Endothelial cell of umbilical vein (primary cell): ENCODE measurements around the gene TUBD1. TPM values are rescaled to one million over a fixed set of nuclear protein-coding genes. Genes with fewer than 3 reads are reported as not detected.

Source experiments
- BruUV-seq: library from RNA; stranded (reverse); fragments of 400-500 nt; replicated peaks from 2 replicates; lab custom pipeline; 2021; lab: Mats Ljungman, UMichigan
- CTCF ChIA-PET: fragments of 300-600, 350-600 bp; sonication (Branson Sonifier 250); formaldehyde crosslinking; loops from one replicate; lab custom pipeline; 2021; ENCODE audit warnings: antibody characterized with exemption, inconsistent platforms; lab: Charles Lee
- POLR2A ChIA-PET: fragments of 300-600, 350-600 bp; sonication (Branson Sonifier 250); formaldehyde crosslinking; loops from one replicate; lab custom pipeline; 2021; ENCODE audit warnings: antibody characterized with exemption, inconsistent platforms; lab: Charles Lee
- DNase-seq: peaks from one replicate; pipeline ENCODE4 v3.0.0-alpha.2; 2011; ENCODE audit warnings: low read depth, low spot score
- FAIRE-seq: peaks from 2 replicates; lab custom pipeline; 2011; peaks lifted over from hg19 to GRCh38; lab: Jason Lieb, UNC
- H2AFZ ChIP-seq: 2 replicates; pipeline ENCODE4 v1.6.0; 2012; ENCODE audit warnings: low read depth, low read length, control low read depth, inconsistent platforms
- H3K27ac ChIP-seq: 2 replicates; pipeline ENCODE4 v1.5.1; 2011; ENCODE audit warnings: low read depth, mild to moderate bottlenecking, control low read depth, low read length, moderate library complexity; ENCODE audit not compliant: insufficient read depth
- H3K27me3 ChIP-seq, 2 experiments: 2 replicates each; pipeline versions ENCODE4 v1.6.0 to v1.6.1; 2011; ENCODE audit warnings: low read length in 2 of 2, mixed read lengths in 1 of 2; ENCODE audit not compliant: control insufficient read depth in 2 of 2, insufficient read depth in 2 of 2
- H3K36me3 ChIP-seq, 2 experiments: 2 replicates in 1 of 2; 3 replicates in 1 of 2; pipeline ENCODE4 v1.5.1; 2011; ENCODE audit warnings: low read length in 2 of 2, mild to moderate bottlenecking in 1 of 2, moderate library complexity in 1 of 2; ENCODE audit not compliant: control insufficient read depth in 2 of 2, insufficient read depth in 2 of 2; ENCODE audit errors: extremely low read depth in 1 of 2
- H3K4me1 ChIP-seq: 3 replicates; pipeline ENCODE4 v1.5.1; 2011; ENCODE audit warnings: mild to moderate bottlenecking, low read length; ENCODE audit not compliant: control insufficient read depth, insufficient read depth; ENCODE audit errors: extremely low read depth
- H3K4me2 ChIP-seq: 2 replicates; pipeline ENCODE4 v1.6.1; 2011; ENCODE audit warnings: low read length, control low read depth, mixed read lengths; ENCODE audit not compliant: insufficient read depth
- H3K4me3 ChIP-seq, 3 experiments: fragments of 200-600 bp in 1 of 3; sonication (generic), shearing (Covaris generic) in 1 of 3; replicated peaks in 1 of 3; 2 replicates each; pipeline ENCODE4 v1.5.1; 2011 to 2016; ENCODE audit warnings: control low read depth in 3 of 3, low read length in 3 of 3, mild to moderate bottlenecking in 2 of 3, inconsistent platforms in 1 of 3, low read depth in 1 of 3, moderate library complexity in 1 of 3; ENCODE audit not compliant: insufficient read depth in 1 of 3
- H3K79me2 ChIP-seq: 2 replicates; pipeline ENCODE4 v1.6.0; 2012; ENCODE audit warnings: low read length, inconsistent platforms; ENCODE audit not compliant: control insufficient read depth, insufficient read depth
- H3K9ac ChIP-seq: replicated peaks from 2 replicates; pipeline ENCODE3; 2011; ENCODE audit warnings: low read length, control low read depth; ENCODE audit not compliant: insufficient read depth; ENCODE audit errors: extremely low read depth
- H3K9me1 ChIP-seq: replicated peaks from 3 replicates; pipeline ENCODE4 v1.6.0; 2011; ENCODE audit warnings: mild to moderate bottlenecking, low read length; ENCODE audit not compliant: control insufficient read depth, insufficient read depth; ENCODE audit errors: extremely low read depth
- H3K9me3 ChIP-seq: replicated peaks from 2 replicates; pipeline ENCODE4 v1.5.1; 2012; ENCODE audit warnings: low read length, inconsistent platforms; ENCODE audit not compliant: control insufficient read depth, insufficient read depth
- H4K20me1 ChIP-seq: replicated peaks from 2 replicates; pipeline ENCODE3; 2011; ENCODE audit warnings: mild to moderate bottlenecking, low read length; ENCODE audit not compliant: control insufficient read depth, insufficient read depth; ENCODE audit errors: extremely low read depth
- CTCF ChIP-seq, 2 donors: IDR thresholded peaks; 1 replicate in 1 of 2; 2 replicates in 1 of 2; pipeline ENCODE4 v1.5.1; 2011; ENCODE audit warnings: low read length in 2 of 2, mild to moderate bottlenecking in 2 of 2, moderate library complexity in 2 of 2, control low read depth in 1 of 2, inconsistent platforms in 1 of 2, low read depth in 1 of 2; ENCODE audit not compliant: insufficient read depth in 1 of 2; ENCODE audit errors: extremely low read depth in 1 of 2
- EZH2 ChIP-seq: IDR thresholded peaks from 2 replicates; pipeline ENCODE4 v1.6.1; 2012; ENCODE audit warnings: borderline replicate concordance, low read depth, mild to moderate bottlenecking, moderate library complexity, low read length, inconsistent platforms; ENCODE audit not compliant: severe bottlenecking
- FOS ChIP-seq: IDR thresholded peaks from 2 replicates; pipeline ENCODE4 v1.6.1; 2011; ENCODE audit warnings: mild to moderate bottlenecking, low read length, moderate library complexity, borderline replicate concordance; ENCODE audit not compliant: insufficient read depth
- GATA2 ChIP-seq: IDR thresholded peaks from 2 replicates; pipeline ENCODE4 v1.7.0; 2011; ENCODE audit warnings: low read depth, mild to moderate bottlenecking, moderate library complexity, mixed read lengths, low read length; ENCODE audit not compliant: insufficient read length, insufficient read depth
- JUN ChIP-seq: IDR thresholded peaks from 2 replicates; pipeline ENCODE4 v1.6.1; 2011; ENCODE audit warnings: borderline replicate concordance, low read depth; ENCODE audit not compliant: insufficient read length, insufficient read depth
- MAX ChIP-seq: IDR thresholded peaks from 2 replicates; pipeline ENCODE4 v1.6.1; 2011; ENCODE audit not compliant: insufficient read depth, insufficient read length
- MYC ChIP-seq: IDR thresholded peaks from one replicate; pipeline ENCODE4 v1.6.1; 2011; ENCODE audit warnings: mild to moderate bottlenecking, low read depth, low read length
- POLR2A ChIP-seq: IDR thresholded peaks from 2 replicates; pipeline ENCODE4 v1.6.1; 2012; ENCODE audit warnings: low read depth, mild to moderate bottlenecking, control low read depth, low read length
- POLR2AphosphoS5 ChIP-seq: IDR thresholded peaks from 2 replicates; pipeline ENCODE4 v1.6.1; 2012; ENCODE audit warnings: low read depth, mild to moderate bottlenecking, control low read depth, low read length, moderate library complexity; ENCODE audit not compliant: insufficient read depth
- dilution Hi-C: fragments of 300-500 bp; cut with MboI; formaldehyde crosslinking; loops from one replicate; pipeline ENCODE4 v1.15.0; 2019; ENCODE audit warnings: low sequenced_read_pairs; ENCODE audit not compliant: extremely low pct_ligation_motif_present
- intact Hi-C: fragments of 100-400 bp; cut with micrococcal nuclease; formaldehyde crosslinking; loops from one replicate; pipeline ENCODE4 v1.10.0; 2022
- polyA plus RNA-seq, 4 experiments: library from polyadenylated mRNA; depleted of rRNA in 3 of 4; stranded (reverse) in 3 of 4; unstranded in 1 of 4; fragments of >200 nt; gene quantifications; 2 replicates each; pipeline versions ENCODE4 v1.2.1 to v1.2.3, GENCODE V29; 2011 to 2012; ENCODE audit warnings: missing spikeins in 1 of 4
- total RNA-seq: library from RNA; stranded (reverse); gene quantifications from 2 replicates; pipeline ENCODE4 v1.2.3, GENCODE V29; 2021

Gene TUBD1
- total and polyA plus RNA-seq, 2 donors (not counting 3 experiments of a cell fraction or from before 2014, with no cell fraction given): 4.9 to 11.3 TPM

GRCh38 chr17:59858167-59858816 is 34.5 kb downstream of the TUBD1 start:
- Histone ChIP-seq H3K9me1 (no peaks in the 10 kb centered on the region), H3K4me2 (no peak overlapping the region), H3K9ac (no peak overlapping the region), H3K36me3 (no peaks in the 10 kb centered on the region), H3K27me3 (no peaks in the 10 kb centered on the region), H3K27ac (no peak overlapping the region), H4K20me1 (no peaks in the 10 kb centered on the region), H3K79me2 (no peaks in the 10 kb centered on the region), H2AFZ (no peak overlapping the region), H3K9me3 (no peaks in the 10 kb centered on the region), H3K4me3 (no peak overlapping the region), H3K4me1 (peaks cover 20% of the 10 kb centered on the region)
- ChIA-PET POLR2A (interaction anchor here (0.8 to 1.4 kb wide), 3 partner anchors 12 to 108 kb away, joined by 4 to 7 read pairs (median 5); no protein-coding TSS in a partner anchor), CTCF (interaction anchor here (1.0 to 2.0 kb wide), 21 partner anchors 11 to 547 kb away, joined by 3 to 55 read pairs (median 9); partner anchors contain the start of genes PTRH2 and VMP1)
- no TSS peak for BruUV-seq
- DNase-seq: no peak
- intact Hi-C loops: no loop called here
- dilution Hi-C loops: no loop called here
- no peak for FAIRE-seq
- TF ChIP-seq JUN (no peak), FOS (no peak), EZH2 (no peak), POLR2A (no peak), POLR2AphosphoS5 (no peak), MAX (no peak), CTCF (IDR thresholded peaks at IDR 0.05; ENCODE audit: extremely low read depth in 1 of 2, insufficient read depth in 1 of 2, low read depth in 1 of 2, low read length in 2 of 2) (no peak), MYC (no peak), GATA2 (no peak)
